Nephron (organoid): Measurements from ENCODE around the gene PGA4.

Experiments
- H3K27ac Mint-ChIP-seq, 3 experiments: 2 replicates each; pipeline ENCODE4 v1.8.0; 2020; ENCODE audit warnings: mixed read lengths in 3 of 3, mild to moderate bottlenecking in 2 of 3, moderate library complexity in 1 of 3
- H3K27me3 Mint-ChIP-seq: 2 replicates; pipeline ENCODE4 v1.8.0; 2021; ENCODE audit warnings: low read depth, mild to moderate bottlenecking, moderate library complexity, mixed read lengths
- H3K36me3 Mint-ChIP-seq: 2 replicates; pipeline ENCODE4 v1.8.0; 2020; ENCODE audit warnings: low read depth, mixed read lengths
- H3K4me1 Mint-ChIP-seq: 2 replicates; pipeline ENCODE4 v1.8.0; 2020; ENCODE audit warnings: mixed read lengths
- H3K4me3 Mint-ChIP-seq, 3 experiments: 2 replicates each; pipeline ENCODE4 v1.8.0; 2020; ENCODE audit warnings: mild to moderate bottlenecking in 3 of 3, mixed read lengths in 3 of 3, moderate library complexity in 2 of 3
- H3K9me3 Mint-ChIP-seq: 2 replicates; pipeline ENCODE4 v1.8.0; 2020; ENCODE audit warnings: mixed read lengths
- TF ChIP-seq, protein P1 (sequence below), 3 experiments: fragments of 200-600 bp; sonication (generic); IDR thresholded peaks; one replicate each; pipeline ENCODE4 v1.5.0; 2021; ENCODE audit warnings: antibody characterized with exemption in 3 of 3; ENCODE audit not compliant: unreplicated experiment in 3 of 3

PGA4 gene

GRCh38 chr11:61264371-61264770 is 42.2 kb downstream of the PGA4 start:
- Mint-ChIP-seq H3K4me3 (no peak overlapping the region), H3K27ac (no peak overlapping the region), H3K36me3 (peaks cover 6% of the 10 kb centered on the region), H3K9me3 (no peaks in the 10 kb centered on the region), H3K27me3 (no peaks in the 10 kb centered on the region), H3K4me1 (no peaks in the 10 kb centered on the region)
- TF ChIP-seq, protein P1, sequence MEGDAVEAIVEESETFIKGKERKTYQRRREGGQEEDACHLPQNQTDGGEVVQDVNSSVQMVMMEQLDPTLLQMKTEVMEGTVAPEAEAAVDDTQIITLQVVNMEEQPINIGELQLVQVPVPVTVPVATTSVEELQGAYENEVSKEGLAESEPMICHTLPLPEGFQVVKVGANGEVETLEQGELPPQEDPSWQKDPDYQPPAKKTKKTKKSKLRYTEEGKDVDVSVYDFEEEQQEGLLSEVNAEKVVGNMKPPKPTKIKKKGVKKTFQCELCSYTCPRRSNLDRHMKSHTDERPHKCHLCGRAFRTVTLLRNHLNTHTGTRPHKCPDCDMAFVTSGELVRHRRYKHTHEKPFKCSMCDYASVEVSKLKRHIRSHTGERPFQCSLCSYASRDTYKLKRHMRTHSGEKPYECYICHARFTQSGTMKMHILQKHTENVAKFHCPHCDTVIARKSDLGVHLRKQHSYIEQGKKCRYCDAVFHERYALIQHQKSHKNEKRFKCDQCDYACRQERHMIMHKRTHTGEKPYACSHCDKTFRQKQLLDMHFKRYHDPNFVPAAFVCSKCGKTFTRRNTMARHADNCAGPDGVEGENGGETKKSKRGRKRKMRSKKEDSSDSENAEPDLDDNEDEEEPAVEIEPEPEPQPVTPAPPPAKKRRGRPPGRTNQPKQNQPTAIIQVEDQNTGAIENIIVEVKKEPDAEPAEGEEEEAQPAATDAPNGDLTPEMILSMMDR (IDR thresholded peaks at IDR 0.05; ENCODE audit: unreplicated experiment in 3 of 3), result no peak

DNA sequence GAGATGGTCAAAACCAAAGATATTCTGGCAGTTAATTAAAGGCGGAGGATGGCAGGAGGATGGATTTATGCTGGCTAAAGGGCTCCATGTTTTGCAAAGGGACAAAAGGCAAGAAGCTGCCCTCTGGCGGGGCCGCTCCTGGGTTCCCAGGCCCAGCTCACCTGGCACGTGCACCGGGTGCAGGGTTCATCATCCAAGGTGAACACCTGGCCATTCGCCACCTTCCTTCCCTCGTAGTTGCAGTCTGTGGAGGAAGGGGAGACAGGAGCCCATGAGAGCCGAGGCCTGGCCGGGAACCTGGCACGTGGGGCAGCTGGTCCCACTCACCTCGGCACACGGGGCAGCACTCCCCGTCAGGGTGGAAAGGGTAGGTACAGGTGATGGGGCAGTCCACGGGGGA is 42.6 kb downstream of the PGA4 start:
- no peak overlapping the region for H3K4me3 Mint-ChIP-seq
- no peaks in the 10 kb centered on the region for H3K4me1 Mint-ChIP-seq
- no peaks in the 10 kb centered on the region for H3K9me3 Mint-ChIP-seq
- H3K27me3 Mint-ChIP-seq, result no peaks in the 10 kb centered on the region
- no peak overlapping the region for H3K27ac Mint-ChIP-seq
- TF ChIP-seq, protein P1 (IDR thresholded peaks at IDR 0.05; ENCODE audit: unreplicated experiment in 3 of 3), result no peak
- H3K36me3 Mint-ChIP-seq, result peaks cover 6% of the 10 kb centered on the region

DNA sequence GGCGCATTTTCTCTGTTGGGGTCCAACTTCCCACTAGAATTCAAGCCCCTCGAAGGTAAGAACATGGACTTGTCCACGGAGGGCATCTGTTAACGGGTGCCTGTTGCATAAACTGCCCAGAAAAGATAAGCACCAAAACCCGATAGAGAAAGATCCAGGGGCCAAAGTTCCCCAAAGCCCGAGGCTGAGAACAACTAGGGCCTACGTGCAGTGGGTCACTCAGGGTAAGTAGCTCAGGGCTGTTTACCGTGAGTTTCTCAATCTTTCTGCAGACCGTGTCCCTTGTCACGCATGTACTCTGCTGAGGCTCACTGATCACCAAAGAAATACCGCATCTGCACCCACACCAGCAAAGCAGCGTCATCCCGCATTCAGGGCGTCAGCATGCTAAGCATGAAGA is 43.2 kb downstream of the PGA4 start:
- peaks cover 6% of the 10 kb centered on the region for H3K36me3 Mint-ChIP-seq
- H3K9me3 Mint-ChIP-seq, result no peaks in the 10 kb centered on the region
- H3K27me3 Mint-ChIP-seq, result no peaks in the 10 kb centered on the region
- no peak overlapping the region for H3K4me3 Mint-ChIP-seq
- H3K4me1 Mint-ChIP-seq, result no peaks in the 10 kb centered on the region
- H3K27ac Mint-ChIP-seq, result no peak overlapping the region
- TF ChIP-seq, protein P1 (IDR thresholded peaks at IDR 0.05; ENCODE audit: unreplicated experiment in 3 of 3), result no peak

DNA sequence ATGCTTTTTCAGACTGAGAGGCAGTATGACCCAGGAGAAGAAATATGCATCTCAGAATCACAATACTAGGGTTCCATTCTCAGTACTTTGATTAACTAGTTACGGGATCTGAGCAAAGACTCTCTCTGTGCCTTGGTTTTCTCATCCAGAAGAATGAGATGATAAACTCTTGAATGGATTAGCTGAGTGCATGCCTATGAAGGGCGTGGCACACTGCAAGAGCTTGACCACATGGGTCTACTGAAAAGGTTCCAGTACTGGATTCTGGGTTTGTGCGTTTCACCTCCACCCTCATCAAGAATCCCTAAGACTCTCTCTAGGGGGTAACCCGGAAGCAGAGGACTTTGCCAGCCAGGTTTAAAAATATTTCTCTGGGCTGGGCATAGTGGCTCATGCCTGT is 44.5 kb downstream of the PGA4 start:
- no peaks in the 10 kb centered on the region for H3K4me1 Mint-ChIP-seq
- TF ChIP-seq, protein P1 (IDR thresholded peaks at IDR 0.05; ENCODE audit: unreplicated experiment in 3 of 3), result no peak
- H3K27ac Mint-ChIP-seq, result no peak overlapping the region
- H3K4me3 Mint-ChIP-seq, result no peak overlapping the region
- H3K36me3 Mint-ChIP-seq, result peaks cover 6% of the 10 kb centered on the region
- no peaks in the 10 kb centered on the region for H3K27me3 Mint-ChIP-seq
- no peaks in the 10 kb centered on the region for H3K9me3 Mint-ChIP-seq

DNA sequence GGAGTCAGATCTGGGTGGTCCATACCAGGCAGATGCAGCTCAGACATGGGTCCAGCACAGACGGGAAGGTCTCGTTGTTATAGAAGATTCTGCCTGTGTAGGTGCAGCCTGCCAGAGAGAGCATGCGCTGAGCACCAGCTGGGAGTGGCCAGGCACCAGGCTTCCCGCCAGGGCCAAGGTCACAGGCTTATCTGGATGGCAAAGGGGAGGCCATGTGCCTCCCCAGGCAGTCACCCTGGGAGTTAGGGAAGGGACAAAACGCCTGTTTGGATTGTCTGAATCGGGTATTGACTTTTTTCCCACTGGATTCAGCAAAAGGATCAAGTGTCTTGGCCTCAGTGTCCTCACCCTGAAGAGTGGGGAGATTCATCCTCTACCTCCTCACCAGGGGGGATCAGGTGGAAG is 45.3 kb downstream of the PGA4 start:
- Mint-ChIP-seq H3K9me3 (no peaks in the 10 kb centered on the region), H3K36me3 (peaks cover 6% of the 10 kb centered on the region), H3K4me1 (no peaks in the 10 kb centered on the region), H3K27ac (no peak overlapping the region), H3K4me3 (no peak overlapping the region), H3K27me3 (no peaks in the 10 kb centered on the region)
- TF ChIP-seq, protein P1 (IDR thresholded peaks at IDR 0.05; ENCODE audit: unreplicated experiment in 3 of 3), result no peak

GRCh38 chr11:61268588-61269250 is 46.6 kb downstream of the PGA4 start:
- no peak overlapping the region for H3K27ac Mint-ChIP-seq
- TF ChIP-seq, protein P1 (IDR thresholded peaks at IDR 0.05; ENCODE audit: unreplicated experiment in 3 of 3), result no peak
- H3K36me3 Mint-ChIP-seq, result peaks cover 1% of the 10 kb centered on the region

More at GRCh38 chr11:61268588-61269250, 46.6 kb downstream of the PGA4 start:
- no peaks in the 10 kb centered on the region for H3K4me1 Mint-ChIP-seq
- H3K9me3 Mint-ChIP-seq, result no peaks in the 10 kb centered on the region
- no peak overlapping the region for H3K4me3 Mint-ChIP-seq
- no peaks in the 10 kb centered on the region for H3K27me3 Mint-ChIP-seq
